HEK293 (cell line): ENCODE results near the gene SYNGR4.
A peak's percentile ranks its signal among the peaks of the same experiment; 100 is the strongest.

ENCODE experiments used
- BCL11B ChIP-seq: fragments of 450-650 bp; formaldehyde crosslinking; IDR thresholded peaks from 2 replicates; pipeline ENCODE4 v1.5.1; 2016; ENCODE audit warnings: low read depth, missing biosample characterization, missing genetic modification characterization
- GLIS1 ChIP-seq: fragments of 450-650 bp; formaldehyde crosslinking; IDR thresholded peaks from 2 replicates; pipeline ENCODE4 v1.5.1; 2016; ENCODE audit warnings: missing biosample characterization, missing genetic modification characterization
- HOXA7 ChIP-seq: sonication (generic); formaldehyde crosslinking; IDR thresholded peaks from 2 replicates; pipeline ENCODE4 v1.8.1; 2022; ENCODE audit warnings: missing genetic modification reagents, borderline replicate concordance
- HOXC10 ChIP-seq: sonication (generic); formaldehyde crosslinking; IDR thresholded peaks from 2 replicates; pipeline ENCODE4 v1.8.1; 2023; ENCODE audit warnings: mild to moderate bottlenecking, missing genetic modification reagents
- KLF8 ChIP-seq: fragments of 450-650 bp; formaldehyde crosslinking; IDR thresholded peaks from 2 replicates; pipeline ENCODE4 v1.5.1; 2016; ENCODE audit warnings: missing biosample characterization, missing genetic modification characterization
- MEIS1 ChIP-seq: sonication (generic); formaldehyde crosslinking; IDR thresholded peaks from 2 replicates; pipeline ENCODE4 v1.8.1; 2022; ENCODE audit warnings: missing genetic modification reagents, mild to moderate bottlenecking, borderline replicate concordance
- MZF1 ChIP-seq: fragments of 450-650 bp; formaldehyde crosslinking; IDR thresholded peaks from 2 replicates; pipeline ENCODE4 v1.5.1; 2017; ENCODE audit warnings: missing biosample characterization, missing genetic modification characterization, borderline replicate concordance
- PRDM10 ChIP-seq: fragments of 450-650 bp; formaldehyde crosslinking; IDR thresholded peaks from 2 replicates; pipeline ENCODE4 v1.5.1; 2016; ENCODE audit warnings: missing biosample characterization, missing genetic modification characterization
- SETDB1 ChIP-seq: IDR thresholded peaks from one replicate; pipeline ENCODE4 v1.6.1; 2017; ENCODE audit warnings: mild to moderate bottlenecking, low read length, moderate library complexity, mixed read lengths; ENCODE audit not compliant: insufficient read length
- SP7 ChIP-seq: fragments of 450-650 bp; formaldehyde crosslinking; IDR thresholded peaks from 2 replicates; pipeline ENCODE4 v1.5.1; 2016; ENCODE audit warnings: missing biosample characterization, missing genetic modification characterization
- TCF7L2 ChIP-seq: IDR thresholded peaks from 2 replicates; pipeline ENCODE4 v1.6.1; 2011; ENCODE audit warnings: low read depth, mild to moderate bottlenecking, inconsistent platforms, low read length, moderate library complexity, borderline replicate concordance
- ZBTB26 ChIP-seq: fragments of 450-650 bp; formaldehyde crosslinking; optimal IDR thresholded peaks from 2 replicates; pipeline ENCODE3; 2016; ENCODE audit warnings: missing biosample characterization, mild to moderate bottlenecking, missing genetic modification characterization
- ZFP69B ChIP-seq: fragments of 450-650 bp; formaldehyde crosslinking; IDR thresholded peaks from 2 replicates; pipeline ENCODE4 v1.5.1; 2016; ENCODE audit warnings: missing biosample characterization, missing genetic modification characterization
- ZNF112 ChIP-seq: fragments of 450-650 bp; formaldehyde crosslinking; IDR thresholded peaks from 2 replicates; pipeline ENCODE4 v1.5.0; 2017; ENCODE audit warnings: missing biosample characterization, missing genetic modification characterization
- ZNF121 ChIP-seq: fragments of 450-650 bp; formaldehyde crosslinking; IDR thresholded peaks from 2 replicates; pipeline ENCODE4 v1.5.1; 2016; ENCODE audit warnings: missing biosample characterization, missing genetic modification characterization
- ZNF133 ChIP-seq: fragments of 450-650 bp; formaldehyde crosslinking; IDR thresholded peaks from 2 replicates; pipeline ENCODE4 v1.5.1; 2016; ENCODE audit warnings: missing biosample characterization, missing genetic modification characterization
- ZNF155 ChIP-seq: fragments of 450-650 bp; formaldehyde crosslinking; IDR thresholded peaks from 2 replicates; pipeline ENCODE4 v1.5.1; 2016; ENCODE audit warnings: missing biosample characterization, missing genetic modification characterization
- ZNF214 ChIP-seq: fragments of 450-650 bp; formaldehyde crosslinking; IDR thresholded peaks from 2 replicates; pipeline ENCODE4 v1.5.1; 2017; ENCODE audit warnings: missing biosample characterization, mild to moderate bottlenecking, missing genetic modification characterization, borderline replicate concordance
- ZNF239 ChIP-seq: fragments of 450-650 bp; formaldehyde crosslinking; IDR thresholded peaks from 2 replicates; pipeline ENCODE4 v1.5.1; 2016; ENCODE audit warnings: missing biosample characterization, missing genetic modification characterization
- ZNF302 ChIP-seq: fragments of 450-650 bp; formaldehyde crosslinking; IDR thresholded peaks from 2 replicates; pipeline ENCODE4 v1.5.1; 2016; ENCODE audit warnings: missing biosample characterization, missing genetic modification characterization, low read depth
- ZNF394 ChIP-seq: fragments of 450-650 bp; formaldehyde crosslinking; IDR thresholded peaks from 2 replicates; pipeline ENCODE4 v1.5.1; 2016; ENCODE audit warnings: missing biosample characterization, missing genetic modification characterization, mild to moderate bottlenecking, moderate library complexity, borderline replicate concordance
- ZNF544 ChIP-seq: fragments of 450-650 bp; formaldehyde crosslinking; IDR thresholded peaks from 2 replicates; pipeline ENCODE4 v1.5.0; 2017; ENCODE audit warnings: missing biosample characterization, missing genetic modification characterization
- ZNF548 ChIP-seq: fragments of 450-650 bp; formaldehyde crosslinking; IDR thresholded peaks from 2 replicates; pipeline ENCODE4 v1.5.1; 2016; ENCODE audit warnings: missing biosample characterization, missing genetic modification characterization
- ZNF561 ChIP-seq: fragments of 450-650 bp; IDR thresholded peaks from 2 replicates; pipeline ENCODE4 v1.5.1; 2018; ENCODE audit warnings: missing biosample characterization, missing genetic modification characterization, borderline replicate concordance
- ZNF571 ChIP-seq: fragments of 450-650 bp; formaldehyde crosslinking; IDR thresholded peaks from 2 replicates; pipeline ENCODE4 v1.5.0; 2017; ENCODE audit warnings: missing biosample characterization, missing genetic modification characterization
- ZNF610 ChIP-seq: fragments of 450-650 bp; formaldehyde crosslinking; IDR thresholded peaks from 2 replicates; pipeline ENCODE4 v1.5.1; 2016; ENCODE audit warnings: missing biosample characterization, missing genetic modification characterization, borderline replicate concordance
- ZNF701 ChIP-seq: fragments of 450-650 bp; formaldehyde crosslinking; IDR thresholded peaks from 2 replicates; pipeline ENCODE4 v1.5.1; 2016; ENCODE audit warnings: missing biosample characterization, missing genetic modification characterization
- TF ChIP-seq, protein P1 (sequence below): fragments of 450-650 bp; formaldehyde crosslinking; IDR thresholded peaks from 2 replicates; pipeline ENCODE4 v1.5.0; 2017; ENCODE audit warnings: missing biosample characterization, missing genetic modification characterization, borderline replicate concordance
- TF ChIP-seq, protein P2 (sequence below): fragments of 450-650 bp; formaldehyde crosslinking; IDR thresholded peaks from 2 replicates; pipeline ENCODE4 v1.5.1; 2016; ENCODE audit warnings: missing biosample characterization, missing genetic modification characterization
- TF ChIP-seq, protein P3 (sequence below): fragments of 450-650 bp; formaldehyde crosslinking; IDR thresholded peaks from 2 replicates; pipeline ENCODE4 v1.5.1; 2016; ENCODE audit warnings: missing biosample characterization, missing genetic modification characterization

SYNGR4 gene

GRCh38 chr19:48330012-48330681 lies 34.0 kb upstream of the SYNGR4 start (continued):
- TF ChIP-seq ZNF561 (tag by site-specific recombination): peak; percentile 38; the same call in 1 of the 2 replicates
- no peak for TF ChIP-seq ZFP69B (tag by site-specific recombination)
- TF ChIP-seq ZNF571 (tag by site-specific recombination): no peak
- 0 out of 2 replicates have a peak, but pooled peaks have one; percentile 56 for TF ChIP-seq BCL11B (tag by site-specific recombination)
- no peak for TF ChIP-seq SETDB1
- TF ChIP-seq ZNF548 (tag by site-specific recombination): no peak
- no peak; the same call in 1 of the 2 replicates for TF ChIP-seq MZF1 (tag by site-specific recombination)
- TF ChIP-seq GLIS1: peak; percentile 61
- TF ChIP-seq MEIS1: no peak
- TF ChIP-seq ZNF214 (tag by site-specific recombination): no peak
- TF ChIP-seq ZNF610 (tag by site-specific recombination): no peak
- TF ChIP-seq, protein P1, sequence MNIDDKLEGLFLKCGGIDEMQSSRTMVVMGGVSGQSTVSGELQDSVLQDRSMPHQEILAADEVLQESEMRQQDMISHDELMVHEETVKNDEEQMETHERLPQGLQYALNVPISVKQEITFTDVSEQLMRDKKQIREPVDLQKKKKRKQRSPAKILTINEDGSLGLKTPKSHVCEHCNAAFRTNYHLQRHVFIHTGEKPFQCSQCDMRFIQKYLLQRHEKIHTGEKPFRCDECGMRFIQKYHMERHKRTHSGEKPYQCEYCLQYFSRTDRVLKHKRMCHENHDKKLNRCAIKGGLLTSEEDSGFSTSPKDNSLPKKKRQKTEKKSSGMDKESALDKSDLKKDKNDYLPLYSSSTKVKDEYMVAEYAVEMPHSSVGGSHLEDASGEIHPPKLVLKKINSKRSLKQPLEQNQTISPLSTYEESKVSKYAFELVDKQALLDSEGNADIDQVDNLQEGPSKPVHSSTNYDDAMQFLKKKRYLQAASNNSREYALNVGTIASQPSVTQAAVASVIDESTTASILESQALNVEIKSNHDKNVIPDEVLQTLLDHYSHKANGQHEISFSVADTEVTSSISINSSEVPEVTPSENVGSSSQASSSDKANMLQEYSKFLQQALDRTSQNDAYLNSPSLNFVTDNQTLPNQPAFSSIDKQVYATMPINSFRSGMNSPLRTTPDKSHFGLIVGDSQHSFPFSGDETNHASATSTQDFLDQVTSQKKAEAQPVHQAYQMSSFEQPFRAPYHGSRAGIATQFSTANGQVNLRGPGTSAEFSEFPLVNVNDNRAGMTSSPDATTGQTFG: no peak
- no peak for TF ChIP-seq ZNF121 (tag by site-specific recombination)
- no peak for TF ChIP-seq ZNF239 (tag by site-specific recombination)
- TF ChIP-seq KLF8 (tag by site-specific recombination): peak; percentile 76; the same call in 1 of the 2 replicates
- TF ChIP-seq, protein P2, sequence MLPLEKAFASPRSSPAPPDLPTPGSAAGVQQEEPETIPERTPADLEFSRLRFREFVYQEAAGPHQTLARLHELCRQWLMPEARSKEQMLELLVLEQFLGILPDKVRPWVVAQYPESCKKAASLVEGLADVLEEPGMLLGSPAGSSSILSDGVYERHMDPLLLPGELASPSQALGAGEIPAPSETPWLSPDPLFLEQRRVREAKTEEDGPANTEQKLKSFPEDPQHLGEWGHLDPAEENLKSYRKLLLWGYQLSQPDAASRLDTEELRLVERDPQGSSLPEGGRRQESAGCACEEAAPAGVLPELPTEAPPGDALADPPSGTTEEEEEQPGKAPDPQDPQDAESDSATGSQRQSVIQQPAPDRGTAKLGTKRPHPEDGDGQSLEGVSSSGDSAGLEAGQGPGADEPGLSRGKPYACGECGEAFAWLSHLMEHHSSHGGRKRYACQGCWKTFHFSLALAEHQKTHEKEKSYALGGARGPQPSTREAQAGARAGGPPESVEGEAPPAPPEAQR (tag by site-specific recombination): no peak
- no peak for TF ChIP-seq ZNF302 (tag by site-specific recombination)
- no peak for TF ChIP-seq ZNF155 (tag by site-specific recombination)
- TF ChIP-seq ZNF112 (tag by site-specific recombination): no peak
- TF ChIP-seq ZNF544 (tag by site-specific recombination): no peak
- TF ChIP-seq HOXA7 (CRISPR knock-in tag): no peak
- no peak; the same call in 1 of the 2 replicates for TF ChIP-seq SP7
- peak; percentile 91 for TF ChIP-seq ZNF394
- no peak for TF ChIP-seq HOXC10 (CRISPR knock-in tag)
- TF ChIP-seq ZBTB26 (tag by site-specific recombination): peak; percentile 42
- peak; percentile 67 for TF ChIP-seq PRDM10
- no peak for TF ChIP-seq ZNF133 (tag by site-specific recombination)
- TF ChIP-seq, protein P3, sequence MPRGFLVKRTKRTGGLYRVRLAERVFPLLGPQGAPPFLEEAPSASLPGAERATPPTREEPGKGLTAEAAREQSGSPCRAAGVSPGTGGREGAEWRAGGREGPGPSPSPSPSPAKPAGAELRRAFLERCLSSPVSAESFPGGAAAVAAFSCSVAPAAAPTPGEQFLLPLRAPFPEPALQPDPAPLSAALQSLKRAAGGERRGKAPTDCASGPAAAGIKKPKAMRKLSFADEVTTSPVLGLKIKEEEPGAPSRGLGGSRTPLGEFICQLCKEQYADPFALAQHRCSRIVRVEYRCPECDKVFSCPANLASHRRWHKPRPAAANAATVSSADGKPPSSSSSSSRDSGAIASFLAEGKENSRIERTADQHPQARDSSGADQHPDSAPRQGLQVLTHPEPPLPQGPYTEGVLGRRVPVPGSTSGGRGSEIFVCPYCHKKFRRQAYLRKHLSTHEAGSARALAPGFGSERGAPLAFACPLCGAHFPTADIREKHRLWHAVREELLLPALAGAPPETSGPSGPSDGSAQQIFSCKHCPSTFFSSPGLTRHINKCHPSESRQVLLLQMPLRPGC (tag by site-specific recombination): no peak
- TF ChIP-seq TCF7L2: peak; percentile 64
- no peak for TF ChIP-seq ZNF701 (tag by site-specific recombination)
